IPS-18c (cell line): ENCODE measurements around the gene HOXA1.
A peak's percentile ranks its signal among the peaks of the same experiment; 100 is the strongest.

Experiments used
- H3K4me3 ChIP-seq: 2 replicates; pipeline ENCODE4 v1.7.0; 2013; ENCODE audit warnings: low read depth, mild to moderate bottlenecking, low read length, moderate library complexity; ENCODE audit not compliant: insufficient read depth
- H3K9me3 ChIP-seq: one replicate; pipeline ENCODE4 v1.6.1; 2013; ENCODE audit warnings: mild to moderate bottlenecking, low read length, moderate library complexity; ENCODE audit not compliant: control insufficient read depth, insufficient read depth

Gene HOXA1

GRCh38 chr7:27110186-27111031 lies 14.6 kb upstream of the HOXA1 start:
- Histone ChIP-seq H3K4me3 (peak overlapping the region; percentile 40; the same call in 1 of the 2 replicates), H3K9me3 (peaks cover 2% of the 10 kb centered on the region)

DNA sequence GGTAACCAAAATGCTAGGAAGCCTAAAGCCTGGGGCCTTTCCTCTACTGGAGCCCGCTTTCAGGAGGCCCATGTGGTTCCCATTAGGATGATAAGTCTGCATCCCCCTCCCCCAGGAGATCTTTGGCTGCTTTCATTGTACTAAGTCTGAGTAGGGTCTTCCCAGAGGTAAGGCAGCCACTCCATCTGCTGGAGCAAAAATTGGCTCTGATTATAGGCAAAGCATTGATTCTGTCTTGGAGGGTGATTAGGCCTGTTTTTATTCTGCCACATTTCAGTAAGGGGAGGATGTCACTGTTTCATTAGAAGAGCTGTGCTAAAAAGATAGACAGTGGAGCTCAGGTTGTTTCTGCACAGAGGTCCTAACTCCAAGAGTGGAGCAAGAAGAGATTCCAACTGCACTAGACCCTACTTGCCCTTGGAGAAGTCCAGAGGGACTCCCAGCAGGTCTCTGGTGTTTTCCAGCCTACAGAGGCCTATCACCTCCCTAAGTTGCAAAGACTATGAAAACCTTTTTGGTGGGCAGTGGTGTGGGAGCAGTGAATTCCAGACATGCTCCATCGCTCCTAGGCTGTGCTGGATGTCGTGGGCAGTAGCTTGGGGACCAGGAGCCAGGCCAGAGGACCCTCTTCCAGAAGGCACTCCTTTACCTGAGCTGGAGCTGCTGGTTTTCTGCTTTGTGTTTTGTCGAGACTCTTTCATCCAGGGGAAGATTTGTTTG lies 13.8 kb upstream of the HOXA1 start:
- Histone ChIP-seq H3K9me3 (peaks cover 2% of the 10 kb centered on the region), H3K4me3 (no peak overlapping the region)

GRCh38 chr7:27108390-27109127 lies 12.8 kb upstream of the HOXA1 start:
- H3K4me3 ChIP-seq, result peak overlapping the region; percentile 34; the same call in 1 of the 2 replicates
- H3K9me3 ChIP-seq, result peaks cover 2% of the 10 kb centered on the region

- H3K9me3 ChIP-seq, result peaks cover 2% of the 10 kb centered on the region
- 0 out of 2 replicates have a peak overlapping the region, but pooled peaks have one; percentile 34 for H3K4me3 ChIP-seq
These were observed 11.9 kb upstream of the HOXA1 start for GRCh38 chr7:27107391-27108381.

GRCh38 chr7:27106901-27107240 lies 11.1 kb upstream of the HOXA1 start:
- Histone ChIP-seq H3K4me3 (peak overlapping the region; percentile 34; the same call in 1 of the 2 replicates), H3K9me3 (peaks cover 2% of the 10 kb centered on the region)

- Histone ChIP-seq H3K4me3 (peak overlapping the region; percentile 34; the same call in 1 of the 2 replicates), H3K9me3 (peaks cover 2% of the 10 kb centered on the region)
These were observed 10.5 kb upstream of the HOXA1 start for GRCh38 chr7:27106181-27106900.

DNA sequence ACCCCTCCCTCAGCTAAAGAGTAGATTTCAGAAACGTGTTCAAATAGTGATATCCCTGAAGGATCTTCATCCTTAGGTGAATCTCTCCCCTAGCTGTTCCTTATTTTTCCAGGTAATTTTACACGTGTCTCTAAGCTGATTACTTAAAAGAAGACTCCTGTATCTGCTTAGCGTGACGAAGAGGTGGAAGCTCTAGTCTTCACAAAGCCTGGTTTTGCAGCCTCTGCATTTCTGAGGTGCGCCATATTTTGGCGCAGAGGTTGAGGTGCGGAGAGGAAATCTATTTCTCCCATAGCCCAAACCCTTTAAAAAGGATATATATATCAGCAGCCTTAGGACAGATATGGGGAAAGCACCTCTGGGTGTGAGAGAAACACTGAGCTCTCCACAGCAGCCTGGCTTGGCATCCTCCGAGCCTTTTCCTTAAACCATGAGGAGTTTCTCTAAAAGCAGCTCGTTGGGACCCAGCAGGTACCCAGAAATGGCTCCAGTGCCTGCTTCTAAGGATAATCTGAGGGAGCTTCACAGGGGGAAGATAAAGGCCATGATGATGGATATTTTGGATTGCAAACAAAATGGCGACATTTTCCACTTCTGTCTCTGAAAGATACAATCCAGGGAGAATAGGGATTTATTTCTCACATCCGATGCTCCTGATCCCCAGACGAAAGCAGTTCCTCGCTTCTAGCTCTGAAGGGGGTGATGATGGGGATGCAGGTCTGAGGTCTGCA lies 9.7 kb upstream of the HOXA1 start:
- Histone ChIP-seq H3K9me3 (peaks cover 2% of the 10 kb centered on the region), H3K4me3 (no peak overlapping the region)

- Histone ChIP-seq H3K4me3 (peak overlapping the region; percentile 20; the same call in 1 of the 2 replicates), H3K9me3 (peaks cover 2% of the 10 kb centered on the region)
These were observed 8.7 kb upstream of the HOXA1 start for GRCh38 chr7:27104341-27105058.

- Histone ChIP-seq H3K4me3 (peak overlapping the region; percentile 36; the same call in 1 of the 2 replicates), H3K9me3 (peaks cover 2% of the 10 kb centered on the region)
These were observed 7.9 kb upstream of the HOXA1 start for GRCh38 chr7:27103489-27104226.

DNA sequence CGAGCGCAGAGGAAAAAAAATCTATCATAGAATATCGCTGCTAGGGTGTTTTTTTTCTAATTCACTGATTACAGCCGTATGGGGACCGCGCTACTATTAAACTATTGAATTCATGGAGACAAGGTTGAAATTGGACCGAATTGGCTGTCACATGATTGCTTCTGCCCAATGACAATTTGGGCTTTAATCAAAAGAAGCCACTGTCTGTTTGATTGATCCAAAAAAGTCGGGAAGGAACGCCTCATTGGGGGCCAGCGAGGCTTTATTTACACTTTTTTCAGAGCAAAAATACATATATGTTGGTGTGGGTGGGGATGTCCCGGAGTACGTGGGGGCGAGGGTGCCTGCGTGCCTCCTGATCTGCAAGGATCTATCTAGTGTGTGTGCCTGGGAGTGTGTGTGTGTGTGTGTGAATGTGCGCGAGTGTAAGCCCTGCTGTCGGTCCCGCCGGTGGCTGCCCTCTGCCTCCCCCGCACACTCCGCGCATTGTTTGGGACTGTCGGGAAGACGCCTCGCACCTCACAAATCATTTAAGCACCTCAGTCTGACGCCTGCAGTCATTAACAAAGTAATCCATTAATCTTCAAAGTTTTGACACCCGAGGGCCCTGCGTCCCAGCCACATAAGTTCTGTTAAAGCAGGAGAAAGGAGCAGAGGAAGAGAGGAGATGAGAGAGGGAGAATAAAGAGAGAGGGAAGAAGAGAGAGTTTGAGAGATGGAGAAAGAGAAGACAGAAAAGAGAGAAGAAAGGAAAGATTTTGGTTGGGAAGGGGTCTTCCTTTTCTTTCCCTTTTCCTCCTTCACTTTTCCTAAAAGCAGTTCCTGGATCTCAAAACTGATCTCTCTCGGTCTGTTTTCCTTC lies 7.0 kb upstream of the HOXA1 start, which contains the start of gene HOXA2:
Gene HOXA2 (minus strand): TSS at position 103 of the 862 bp plus-strand sequence. CDS start 183 bp downstream, outside the sequence.
- Histone ChIP-seq H3K4me3 (peak within 1 kb of the TSS; percentile 36; the same call in 1 of the 2 replicates), H3K9me3 (peaks cover 2% of the 10 kb centered on the region)

GRCh38 chr7:27101957-27102580 lies 6.3 kb upstream of the HOXA1 start:
- H3K9me3 ChIP-seq, result peaks cover 2% of the 10 kb centered on the region
- peak overlapping the region; percentile 31; the same call in 1 of the 2 replicates for H3K4me3 ChIP-seq

DNA sequence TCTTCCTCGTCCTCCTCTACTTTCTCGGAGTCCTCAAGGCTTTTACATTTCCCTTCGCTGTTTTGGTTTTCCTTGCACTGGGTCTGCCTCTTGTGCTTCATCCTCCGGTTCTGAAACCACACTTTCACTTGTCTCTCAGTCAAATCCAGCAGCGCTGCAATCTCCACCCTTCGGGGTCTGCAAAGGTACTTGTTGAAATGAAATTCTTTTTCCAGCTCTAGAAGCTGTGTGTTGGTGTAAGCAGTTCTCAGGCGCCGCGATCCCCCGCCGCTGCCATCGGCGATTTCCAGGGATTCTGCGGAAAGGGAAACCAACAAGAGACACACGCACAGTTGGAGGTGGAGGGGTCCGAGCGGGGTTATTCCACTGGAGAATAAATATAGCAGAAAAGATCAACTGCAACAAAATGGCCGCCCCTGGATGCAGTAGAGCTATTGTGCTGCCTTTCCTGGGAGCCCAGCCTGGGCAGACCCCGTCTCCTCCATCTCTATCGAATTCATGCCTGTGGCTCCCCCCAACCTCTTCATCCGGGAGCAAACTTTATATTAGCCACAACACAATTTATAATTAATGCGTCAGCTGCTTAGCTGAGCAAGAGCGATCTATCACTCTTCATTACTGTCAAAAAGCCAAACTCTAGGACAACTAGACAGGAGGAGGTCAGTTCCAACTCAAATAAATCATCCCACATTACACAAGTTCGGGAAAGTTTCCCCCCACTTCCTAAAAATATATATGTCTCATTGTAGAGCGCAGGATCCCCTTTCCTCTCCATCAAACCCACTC lies 5.6 kb upstream of the HOXA1 start:
- H3K4me3 ChIP-seq, result peak overlapping the region; percentile 36; the same call in 1 of the 2 replicates
- H3K9me3 ChIP-seq, result peaks cover 2% of the 10 kb centered on the region
